Measurements from ENCODE around the gene USP9X.

GRCh38 chrX:41234962-41235361 lies 149.7 kb downstream of the USP9X start:
- no peak for TF ChIP-seq POLR2A (IDR thresholded peaks at IDR 0.05; ENCODE audit: low read depth, low read length)
- TF ChIP-seq, protein P1, sequence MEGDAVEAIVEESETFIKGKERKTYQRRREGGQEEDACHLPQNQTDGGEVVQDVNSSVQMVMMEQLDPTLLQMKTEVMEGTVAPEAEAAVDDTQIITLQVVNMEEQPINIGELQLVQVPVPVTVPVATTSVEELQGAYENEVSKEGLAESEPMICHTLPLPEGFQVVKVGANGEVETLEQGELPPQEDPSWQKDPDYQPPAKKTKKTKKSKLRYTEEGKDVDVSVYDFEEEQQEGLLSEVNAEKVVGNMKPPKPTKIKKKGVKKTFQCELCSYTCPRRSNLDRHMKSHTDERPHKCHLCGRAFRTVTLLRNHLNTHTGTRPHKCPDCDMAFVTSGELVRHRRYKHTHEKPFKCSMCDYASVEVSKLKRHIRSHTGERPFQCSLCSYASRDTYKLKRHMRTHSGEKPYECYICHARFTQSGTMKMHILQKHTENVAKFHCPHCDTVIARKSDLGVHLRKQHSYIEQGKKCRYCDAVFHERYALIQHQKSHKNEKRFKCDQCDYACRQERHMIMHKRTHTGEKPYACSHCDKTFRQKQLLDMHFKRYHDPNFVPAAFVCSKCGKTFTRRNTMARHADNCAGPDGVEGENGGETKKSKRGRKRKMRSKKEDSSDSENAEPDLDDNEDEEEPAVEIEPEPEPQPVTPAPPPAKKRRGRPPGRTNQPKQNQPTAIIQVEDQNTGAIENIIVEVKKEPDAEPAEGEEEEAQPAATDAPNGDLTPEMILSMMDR (IDR thresholded peaks at IDR 0.05; ENCODE audit: extremely low read depth in 1 of 2, insufficient read depth in 1 of 2, low read depth in 1 of 2, low read length in 2 of 2) = no peak
